HL-60/S4 treated with phorbol 12-myristate 13-acetate at 8.2 ng/mL for 4 days and 3 days (cell line): Measurements from ENCODE around the gene KRTAP10-2.

Experiments used
- in situ Hi-C: fragments of 300-500 bp; cut with MboI; formaldehyde crosslinking; loops from 2 replicates; pipeline ENCODE4 v1.15.0; 2022; ENCODE audit warnings: low sequenced_read_pairs

KRTAP10-2 gene

DNA sequence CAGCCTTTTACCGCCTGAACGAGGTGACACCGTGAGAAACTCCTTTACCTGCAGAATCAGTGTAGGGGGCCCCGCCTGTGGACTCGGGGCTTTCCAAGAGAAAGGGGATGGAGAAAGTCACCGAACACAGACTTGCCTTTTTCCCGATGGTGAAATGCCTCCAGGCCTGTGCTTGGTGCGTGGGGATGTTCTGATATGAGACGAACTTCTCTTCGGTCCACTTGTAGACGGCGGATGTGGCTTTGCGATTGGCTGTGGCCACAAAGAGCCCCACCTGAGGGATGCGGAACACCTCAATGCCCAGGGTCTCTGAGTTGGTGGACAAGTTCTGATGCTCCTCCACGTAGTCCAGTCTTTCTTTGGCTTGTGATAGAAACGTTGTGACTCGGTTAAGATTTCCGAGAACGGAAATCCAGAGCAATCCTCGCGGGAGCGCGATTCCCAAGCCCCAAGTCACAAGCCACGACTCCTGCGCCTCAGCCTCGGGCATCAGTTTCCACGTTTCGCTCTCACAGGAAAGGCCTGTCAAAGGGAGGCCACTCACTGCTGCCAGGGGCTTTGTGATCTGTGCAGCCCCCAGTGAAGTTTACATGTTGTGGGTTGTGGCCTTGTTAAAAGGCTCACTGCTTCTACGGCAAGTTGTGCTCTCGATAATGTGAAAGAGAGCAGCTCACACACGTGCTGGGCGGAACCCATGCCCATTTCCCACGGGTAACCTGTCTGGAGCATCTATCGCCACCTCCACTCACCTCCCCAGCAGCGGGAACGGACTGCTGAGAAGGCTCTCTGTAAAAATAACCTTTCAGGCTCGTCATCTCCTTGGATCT, 23.9 kb downstream of the KRTAP10-2 start:
- in situ Hi-C loops: no loop called here

DNA sequence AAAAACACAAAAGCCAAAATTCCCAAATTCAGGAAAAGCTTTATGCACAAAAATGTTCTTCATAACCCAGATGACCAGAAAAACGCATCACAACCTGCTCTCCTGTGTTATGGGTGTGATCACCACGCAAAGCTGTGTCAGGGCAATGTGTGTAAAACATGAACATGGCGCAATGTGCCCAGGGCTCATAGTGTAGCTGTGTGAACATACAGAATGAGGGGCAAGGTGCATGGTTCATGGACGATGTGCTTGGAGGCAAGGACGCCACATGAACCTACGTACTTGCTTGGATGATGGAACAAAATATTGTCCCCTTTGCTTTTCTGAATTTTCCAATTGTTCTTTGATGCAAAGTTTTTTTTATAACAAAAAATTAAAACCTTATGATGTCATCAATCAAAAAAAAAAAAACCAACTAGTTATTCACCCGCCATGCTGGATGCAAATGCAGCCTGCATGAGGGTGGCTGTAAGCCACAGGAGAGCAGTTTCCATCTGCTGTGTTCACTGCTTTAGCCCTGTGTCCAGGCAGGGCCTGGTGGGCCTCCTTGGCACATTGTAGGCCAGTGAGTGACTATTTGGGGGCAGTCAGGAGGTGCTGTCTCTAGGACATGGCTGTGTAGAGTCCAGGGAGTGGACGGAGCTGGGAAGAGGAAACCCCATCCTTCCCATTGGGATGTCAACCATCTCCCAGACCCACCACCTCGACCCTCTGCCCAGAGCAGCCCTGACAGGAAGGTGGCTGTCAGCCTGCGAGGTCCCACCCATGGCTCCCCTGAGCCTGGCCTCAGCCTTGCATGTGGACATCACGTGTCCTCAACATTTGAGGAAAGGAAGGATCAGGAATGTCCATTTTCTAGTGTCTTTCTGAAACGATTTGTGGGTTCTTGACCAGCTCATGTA, 25.0 kb downstream of the KRTAP10-2 start:
- in situ Hi-C loops: no loop called here

DNA sequence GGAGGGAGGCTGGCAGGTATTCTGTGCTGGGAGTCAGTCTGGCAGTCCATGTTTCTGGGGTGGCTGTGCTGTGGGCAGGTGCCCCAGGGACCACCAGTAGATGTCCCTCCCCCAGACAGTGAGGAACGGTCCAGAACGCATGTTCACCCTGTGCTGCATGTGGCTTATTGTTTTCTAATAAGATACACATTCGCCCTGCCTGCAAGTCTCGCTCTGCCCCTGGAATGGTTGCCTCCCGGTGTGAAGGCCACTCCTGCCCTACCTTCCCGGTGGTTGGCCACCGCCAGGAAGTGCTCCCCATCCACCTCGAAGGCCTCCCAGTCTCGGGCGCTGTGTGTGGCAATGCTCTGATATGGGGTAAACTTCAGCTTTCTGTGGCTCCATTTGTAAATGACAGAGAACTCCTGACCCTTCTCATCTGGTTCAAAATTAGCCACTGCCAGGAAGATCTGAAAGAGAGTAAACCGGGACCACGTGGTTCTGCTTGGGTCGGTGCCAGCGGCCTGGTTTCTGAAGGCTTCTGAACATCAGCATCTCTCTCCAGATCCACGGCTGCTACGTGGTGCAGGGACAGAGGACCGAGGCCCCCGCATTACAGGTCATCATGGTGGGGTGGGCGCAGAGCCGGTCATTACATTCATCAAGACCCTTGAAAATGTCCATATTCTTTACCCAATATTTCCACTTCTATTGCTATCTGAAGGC, 25.8 kb downstream of the KRTAP10-2 start:
- in situ Hi-C loops: no loop called here

DNA sequence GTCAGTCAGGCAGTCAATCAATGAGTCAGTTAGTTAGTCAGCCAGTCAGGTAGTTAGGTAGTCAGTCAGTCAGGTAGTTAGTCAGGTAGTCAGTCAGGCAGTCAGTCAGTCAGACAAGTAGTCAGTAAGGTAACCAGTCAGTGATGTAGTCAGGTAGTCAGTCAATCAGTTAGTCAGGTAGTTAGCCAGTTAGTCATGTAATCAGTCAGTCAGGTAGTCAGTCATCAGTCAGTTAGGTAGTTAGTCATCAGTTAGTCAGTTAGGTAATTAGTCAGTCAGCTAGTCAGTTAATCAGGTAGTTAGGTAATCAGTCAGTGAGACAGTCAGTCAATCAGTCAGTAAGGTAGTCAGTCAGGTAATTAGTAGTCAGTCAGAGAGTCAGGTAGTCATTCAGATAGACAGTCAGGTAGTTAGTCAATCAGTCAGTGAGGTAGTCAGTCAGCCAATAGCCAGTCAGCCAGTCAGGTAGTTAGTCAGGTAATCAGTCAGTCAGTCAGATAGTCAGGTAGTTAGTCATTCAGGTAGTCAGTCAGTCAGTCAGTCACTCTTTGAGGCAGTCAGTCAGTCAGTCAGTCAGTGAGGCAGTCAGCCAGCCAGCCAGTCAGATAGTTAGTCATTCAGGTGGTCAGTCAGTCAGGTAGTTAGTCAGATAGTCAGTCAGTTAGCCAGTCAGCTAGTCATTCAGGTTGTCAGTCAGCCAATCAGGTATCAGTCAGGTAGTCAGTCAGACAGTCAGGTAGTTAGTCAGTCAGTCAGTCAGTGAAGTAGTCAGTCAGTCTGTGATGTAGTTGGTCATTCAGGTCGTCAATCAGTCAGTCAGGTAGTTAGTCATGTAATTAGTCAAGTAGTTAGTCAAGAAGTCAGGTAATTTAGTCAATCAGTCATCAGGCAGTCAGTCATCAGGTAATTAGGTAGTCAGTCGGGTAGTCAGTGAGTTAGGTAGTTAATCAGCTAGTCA, 26.6 kb downstream of the KRTAP10-2 start:
- in situ Hi-C loops: loop anchor here (25.0 kb wide), 1 partner anchor 263 kb away; no protein-coding TSS in a partner anchor

DNA sequence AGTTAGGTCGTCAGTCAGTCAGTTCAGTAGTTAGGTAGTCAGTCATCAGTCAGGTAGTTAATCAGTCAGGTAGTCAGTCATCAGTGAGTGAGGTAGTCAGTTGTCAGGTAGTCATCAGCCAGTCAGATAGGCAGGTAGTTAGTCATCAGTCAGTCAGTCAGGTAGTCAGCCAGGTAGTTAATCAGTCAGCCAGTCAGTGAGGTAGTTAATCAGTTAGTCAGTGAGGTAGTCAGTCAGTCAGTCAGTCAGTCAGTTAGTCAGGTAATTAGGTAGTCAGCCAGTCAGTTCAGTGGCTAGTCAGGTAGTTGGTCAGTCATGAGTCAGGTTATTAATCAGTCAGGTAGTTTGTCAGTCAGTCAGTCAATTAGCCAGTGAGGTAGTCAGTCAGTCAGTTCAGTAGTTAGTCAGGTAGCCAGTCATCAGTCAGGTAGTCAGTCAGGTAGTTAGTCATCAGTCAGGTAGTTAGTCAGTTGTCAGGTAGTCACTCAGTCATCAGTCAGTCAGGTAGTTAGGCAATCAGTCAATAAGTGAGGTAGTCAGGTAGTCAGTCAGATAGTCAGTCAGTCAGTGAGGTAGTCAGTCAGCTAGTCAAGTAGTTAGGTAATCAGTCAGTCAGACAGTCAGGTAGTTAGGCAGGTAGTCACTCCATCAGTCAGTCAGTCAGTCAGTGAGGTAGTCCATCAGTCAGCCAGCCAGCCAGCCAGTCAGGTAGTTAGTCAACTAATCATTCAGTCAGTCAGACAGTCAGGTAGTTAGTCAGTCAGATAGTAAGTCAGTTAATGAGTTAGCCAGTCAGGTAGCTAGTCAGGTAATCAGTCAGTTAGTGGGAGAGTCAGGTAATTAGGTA, 27.5 kb downstream of the KRTAP10-2 start:
- in situ Hi-C loops: loop anchor here (25.0 kb wide), 1 partner anchor 264 kb away; no protein-coding TSS in a partner anchor

DNA sequence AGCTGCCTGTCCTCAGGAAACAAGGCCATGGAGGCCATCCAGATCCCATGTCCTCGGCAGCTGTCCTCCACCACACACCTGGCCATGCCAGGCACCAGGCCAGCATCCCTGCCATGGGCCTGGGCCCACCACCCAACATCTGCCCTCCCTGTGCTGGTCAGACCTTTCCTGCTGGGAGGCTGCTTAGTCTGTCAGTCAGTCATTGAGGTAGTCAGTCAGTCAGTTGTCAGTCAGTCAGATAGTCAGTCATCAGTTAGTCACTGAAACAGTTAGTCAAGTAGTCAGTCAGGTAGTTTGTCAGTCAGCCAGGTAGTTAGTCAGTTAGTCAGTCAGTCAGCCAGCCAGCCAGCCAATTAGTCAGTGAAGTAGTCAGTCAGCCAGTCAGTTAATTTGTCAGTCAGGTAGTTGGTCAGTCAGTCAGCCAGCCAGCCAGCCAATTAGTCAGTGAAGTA, 28.5 kb downstream of the KRTAP10-2 start:
- in situ Hi-C loops: loop anchor here (25.0 kb wide), 1 partner anchor 265 kb away; no protein-coding TSS in a partner anchor

DNA sequence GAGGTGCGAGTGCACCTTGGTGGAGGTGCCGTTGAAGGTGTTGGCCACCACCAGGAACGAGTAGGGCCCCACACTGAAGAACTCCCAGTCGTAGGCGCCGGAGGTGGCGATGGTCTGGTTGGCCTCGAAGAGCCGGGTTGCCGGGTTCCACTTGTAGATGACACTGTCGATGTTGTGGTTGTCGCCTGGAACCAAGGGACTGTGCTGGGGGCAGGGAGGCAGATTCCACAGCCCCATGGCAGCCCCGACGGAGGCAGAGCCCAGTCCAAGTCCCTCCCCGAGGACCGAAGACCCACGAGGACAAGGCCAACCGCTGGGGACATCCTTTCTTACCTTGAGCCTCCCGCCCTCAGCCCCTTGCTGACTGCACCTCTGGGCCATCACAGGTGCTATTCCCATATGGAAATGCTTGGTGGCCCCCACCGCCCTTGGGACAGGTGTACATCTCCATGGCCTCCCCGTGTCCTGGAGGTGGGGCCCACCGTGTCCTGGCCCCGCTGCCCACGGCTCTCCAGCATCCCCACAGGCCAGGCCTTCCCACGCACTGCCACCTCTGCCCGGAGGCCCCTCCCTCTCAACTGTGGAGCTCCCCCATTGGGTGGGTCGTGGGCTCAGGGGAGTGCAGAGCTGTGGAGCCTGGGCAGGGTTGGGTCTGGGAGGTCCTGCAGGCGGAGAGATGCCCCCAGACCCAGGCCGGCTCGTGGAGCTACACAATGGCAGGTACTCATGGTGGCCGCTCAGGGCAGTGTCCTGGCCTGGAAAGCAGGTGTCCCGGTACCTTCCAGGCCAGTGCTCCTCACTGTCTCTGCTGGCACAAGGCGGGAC, 29.2 kb downstream of the KRTAP10-2 start:
- in situ Hi-C loops: loop anchor here (25.0 kb wide), 1 partner anchor 265 kb away; no protein-coding TSS in a partner anchor

DNA sequence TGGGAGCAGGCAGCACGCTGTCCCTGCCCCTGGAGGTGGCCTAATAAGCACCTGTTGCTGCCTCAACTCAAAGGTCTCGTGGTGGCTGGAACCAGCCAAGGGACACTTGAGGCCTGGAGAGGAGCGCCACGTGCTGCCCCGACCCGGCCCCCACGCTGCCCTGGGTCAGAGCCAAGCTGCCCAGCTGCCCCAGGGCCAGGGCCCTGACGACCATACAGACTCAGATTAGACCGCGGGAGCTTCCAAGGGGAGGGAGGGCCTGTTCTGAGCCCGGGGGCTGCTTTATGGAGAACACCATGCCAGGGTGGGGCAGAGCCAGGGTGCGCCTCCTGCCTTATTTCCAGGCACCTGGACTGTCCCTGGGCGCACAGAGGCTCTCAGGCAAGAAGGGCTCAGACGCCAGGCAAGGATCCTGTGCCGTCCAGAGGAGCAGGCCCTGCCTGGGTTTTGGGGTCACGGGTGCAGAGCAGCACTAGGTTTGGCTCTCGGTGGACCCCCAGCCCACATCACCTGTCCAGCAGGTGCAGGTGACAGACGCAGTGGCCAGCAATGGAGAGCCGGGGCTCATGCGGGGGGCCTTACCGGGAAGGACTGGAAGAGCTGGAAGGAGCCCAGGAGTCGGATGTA, 29.9 kb downstream of the KRTAP10-2 start:
- in situ Hi-C loops: loop anchor here (25.0 kb wide), 1 partner anchor 266 kb away; no protein-coding TSS in a partner anchor

DNA sequence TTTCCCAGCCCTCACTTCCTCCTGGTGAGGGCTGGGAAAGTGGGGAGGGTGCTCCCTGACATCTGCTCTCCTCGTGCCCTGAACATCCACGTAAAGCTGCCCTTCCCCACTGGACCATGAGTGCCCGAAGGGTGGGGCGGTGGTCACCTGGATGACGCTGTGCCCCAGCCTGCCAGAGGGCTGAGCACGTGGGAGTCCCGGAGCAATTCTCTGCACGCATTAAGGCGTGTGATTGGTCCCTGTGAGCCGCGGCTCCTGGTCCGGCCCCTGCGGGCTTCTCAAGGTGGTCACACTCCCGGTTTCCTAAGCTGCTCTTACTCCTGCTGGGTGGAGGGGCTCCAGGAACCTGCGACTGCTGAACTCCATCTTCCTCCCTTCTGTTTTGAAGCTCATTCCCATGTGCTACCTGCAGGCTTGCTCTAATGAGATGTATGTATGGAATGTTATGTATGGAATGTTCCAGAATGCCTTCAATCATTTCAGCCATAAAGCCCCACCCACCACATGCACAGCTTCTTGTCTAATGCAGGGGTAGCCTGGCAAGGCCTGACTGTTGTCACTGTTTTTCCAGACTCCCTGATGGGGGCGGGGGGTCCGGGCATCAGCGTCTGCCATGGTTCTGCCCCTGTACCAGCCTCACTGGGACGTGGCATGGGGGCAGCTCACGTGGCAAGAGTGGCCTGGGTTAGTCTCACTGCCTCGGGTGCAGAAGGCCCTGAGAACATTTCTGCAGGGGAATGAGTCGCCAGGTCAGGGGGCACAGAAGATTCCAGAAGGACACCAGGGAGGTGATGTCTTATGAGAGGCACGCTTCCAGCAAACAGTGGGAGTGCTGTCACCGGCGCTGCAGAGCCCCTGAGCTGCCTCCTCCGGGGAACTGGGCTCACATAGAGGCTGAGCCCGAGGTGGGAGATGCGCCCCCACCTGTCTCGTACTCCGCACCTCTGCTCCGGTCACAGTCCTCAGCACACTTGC, 30.7 kb downstream of the KRTAP10-2 start:
- in situ Hi-C loops: loop anchor here (25.0 kb wide), 1 partner anchor 267 kb away; no protein-coding TSS in a partner anchor

DNA sequence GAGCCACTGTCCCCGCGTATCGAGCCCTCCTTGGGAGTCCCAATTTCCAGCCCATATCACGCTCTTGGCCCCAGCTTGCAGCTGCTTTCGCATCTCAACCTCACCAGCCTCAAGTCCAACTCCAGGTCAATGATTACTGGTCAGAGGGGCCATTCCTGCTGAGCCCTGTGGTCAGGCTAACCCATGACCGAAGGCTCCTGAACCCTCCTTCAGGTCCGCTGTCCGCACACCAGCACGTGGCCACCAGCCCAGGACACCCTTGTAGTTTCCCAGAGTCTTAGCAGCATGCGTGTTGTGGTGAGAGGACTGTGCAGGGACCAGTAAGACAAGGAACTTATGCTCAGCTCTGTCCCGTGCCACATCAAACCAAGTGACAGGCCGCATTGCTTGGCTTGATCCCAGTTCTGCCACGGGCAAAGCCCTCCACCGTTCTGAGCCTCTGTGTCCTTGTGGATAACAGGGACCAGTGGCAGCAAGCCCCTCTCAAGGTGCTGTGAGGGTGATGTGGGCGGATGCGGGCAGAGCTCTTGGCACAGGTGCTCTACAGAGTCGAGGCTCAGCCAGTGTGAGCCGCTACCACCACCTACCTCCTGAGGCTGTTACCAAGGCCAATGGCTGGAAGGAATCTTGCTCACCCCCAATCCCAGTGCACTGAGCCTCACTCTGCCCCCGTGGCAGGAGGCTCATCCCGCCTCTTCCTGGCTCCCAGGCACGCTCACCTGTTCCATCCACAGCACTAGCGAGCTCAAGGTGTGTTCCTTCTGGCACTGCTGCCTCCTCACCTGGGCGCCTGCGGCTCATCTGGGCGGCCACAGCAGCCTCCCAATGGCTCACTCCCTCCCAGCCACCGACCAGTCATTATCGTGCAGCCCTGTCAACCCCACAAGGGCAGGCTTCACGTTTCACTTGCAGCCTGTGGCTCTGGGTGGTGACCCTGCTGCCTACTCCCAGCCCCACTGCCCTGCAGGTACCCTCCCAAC, 31.7 kb downstream of the KRTAP10-2 start:
- in situ Hi-C loops: loop anchor here (25.0 kb wide), 1 partner anchor 268 kb away; no protein-coding TSS in a partner anchor

DNA sequence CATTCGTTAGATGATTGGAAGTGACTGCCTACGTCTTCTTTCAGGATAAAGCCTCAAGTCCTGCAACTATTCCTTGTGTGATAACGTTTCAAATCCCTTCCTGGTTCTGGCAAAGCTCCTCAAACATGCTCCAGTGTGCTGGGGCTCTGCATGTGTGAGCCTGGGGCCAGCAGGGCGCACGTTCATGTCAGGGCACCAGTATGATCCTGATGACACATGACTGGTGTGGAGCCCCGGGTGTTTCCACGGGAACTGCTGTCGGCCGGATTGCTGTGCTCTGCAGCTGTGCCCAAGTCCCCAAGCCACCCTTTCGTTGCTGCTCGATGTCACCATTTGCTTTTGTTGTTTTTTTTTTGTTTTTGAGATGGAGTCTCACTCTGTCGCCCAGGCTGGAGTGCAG, 32.6 kb downstream of the KRTAP10-2 start:
- in situ Hi-C loops: loop anchor here (25.0 kb wide), 1 partner anchor 269 kb away; no protein-coding TSS in a partner anchor

DNA sequence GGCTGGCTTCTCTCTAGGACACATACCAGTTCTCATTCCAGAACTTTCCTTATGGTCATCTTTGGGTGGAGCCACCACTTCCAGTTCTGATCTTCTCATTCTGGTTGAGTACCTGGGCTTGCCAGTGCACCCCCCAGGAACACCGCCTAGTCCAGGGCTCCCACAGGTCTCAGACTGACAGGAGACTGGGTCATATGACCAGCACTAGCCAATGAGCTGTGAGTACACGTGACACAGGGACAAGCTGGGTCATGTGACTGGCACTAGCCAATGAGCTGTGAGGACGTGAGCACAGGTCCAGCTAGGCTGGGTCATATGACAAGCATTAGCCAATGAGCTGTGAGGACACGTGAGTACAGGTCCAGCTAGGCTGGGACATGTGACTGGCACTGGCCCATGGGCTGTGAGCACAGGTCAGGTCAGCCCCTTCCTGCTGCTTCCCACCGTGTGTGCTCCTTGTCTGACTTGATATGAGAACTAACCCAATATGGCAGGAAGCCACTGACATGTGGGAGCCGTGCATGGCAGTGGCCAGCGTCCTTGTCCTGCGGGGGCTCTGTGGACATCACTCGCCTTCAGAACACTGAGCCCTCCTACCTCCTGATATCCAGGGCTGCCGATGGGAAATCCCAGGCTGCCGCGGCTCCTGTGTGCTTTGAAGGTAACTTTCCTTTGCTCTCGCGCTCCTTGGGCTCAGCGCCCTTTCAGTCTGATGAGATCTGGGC, 34.0 kb downstream of the KRTAP10-2 start:
- in situ Hi-C loops: loop anchor here (25.0 kb wide), 1 partner anchor 270 kb away; no protein-coding TSS in a partner anchor

DNA sequence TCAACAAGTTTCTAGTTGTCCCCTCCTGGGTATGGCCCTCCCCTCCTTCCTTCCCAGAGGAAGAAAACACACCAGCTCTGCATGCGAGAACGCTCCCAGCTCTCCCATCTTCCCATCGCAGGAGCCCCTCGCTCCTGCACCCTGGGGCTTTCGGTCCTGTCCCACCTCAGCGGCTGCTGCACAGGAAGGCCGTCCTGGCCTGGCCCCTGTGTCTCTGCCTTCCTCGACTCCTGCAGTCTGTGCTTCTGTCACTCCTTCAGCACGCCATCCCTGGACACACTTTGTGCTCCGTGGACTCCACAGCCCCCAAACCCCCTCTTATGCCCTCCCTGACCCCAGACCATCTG, 34.5 kb downstream of the KRTAP10-2 start:
- in situ Hi-C loops: loop anchor here (25.0 kb wide), 1 partner anchor 270 kb away; no protein-coding TSS in a partner anchor

DNA sequence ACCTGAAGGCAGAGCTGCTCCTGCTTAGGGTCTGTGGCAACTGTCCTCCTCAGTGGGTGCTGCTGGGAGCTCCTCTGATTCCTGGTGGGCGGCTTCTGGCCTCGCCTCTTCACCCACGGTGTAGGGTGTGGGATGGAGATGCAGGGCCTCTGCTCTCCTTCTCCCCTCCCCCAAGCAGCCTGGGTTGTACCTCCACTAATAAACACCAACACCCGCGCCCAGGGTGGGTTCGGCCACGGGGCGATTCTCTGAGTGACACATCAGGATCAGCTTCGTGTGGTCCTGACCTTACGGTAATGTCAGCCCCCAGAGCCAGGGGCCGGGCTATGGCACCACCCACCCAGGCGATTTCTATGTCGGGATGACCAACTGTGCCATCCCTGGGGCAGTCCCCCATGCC, 35.0 kb downstream of the KRTAP10-2 start:
- in situ Hi-C loops: loop anchor here (25.0 kb wide), 1 partner anchor 271 kb away; no protein-coding TSS in a partner anchor
